AG04450 (cell line): ENCODE results near the gene GRAP2. TPM values are rescaled to one million over a fixed set of nuclear protein-coding genes. Genes with fewer than 3 reads are reported as not detected.

Experiments used
- CTCF ChIA-PET: fragments of 300-600, 350-600 bp; formaldehyde crosslinking; extraction: SDS; loops from one replicate; lab custom pipeline; 2022; ENCODE audit warnings: antibody characterized with exemption, inconsistent platforms; lab: Charles Lee
- POLR2A ChIA-PET: fragments of 350-600 bp; formaldehyde crosslinking; extraction: SDS; loops from one replicate; lab custom pipeline; 2021; ENCODE audit warnings: antibody characterized with exemption, inconsistent platforms; lab: Yijun Ruan, JAX
- DNase-seq: peaks from one replicate; pipeline ENCODE4 v3.0.0-alpha.2; 2011; ENCODE audit warnings: low read depth, low spot score
- H3K27ac ChIP-seq: one replicate; pipeline ENCODE4 v1.5.1; 2012; ENCODE audit warnings: low read depth, low read length, control low read depth
- H3K27me3 ChIP-seq: one replicate; pipeline ENCODE4 v1.6.0; 2012; ENCODE audit warnings: low read length; ENCODE audit not compliant: control insufficient read depth, insufficient read depth
- H3K4me3 ChIP-seq: 2 replicates; pipeline ENCODE4 v1.5.1; 2011; ENCODE audit warnings: mild to moderate bottlenecking, low read depth, low read length, control low read depth
- H3K9me3 ChIP-seq: 2 replicates; pipeline ENCODE4 v1.5.1; 2012; ENCODE audit warnings: low read length; ENCODE audit not compliant: control insufficient read depth, insufficient read depth
- polyA plus RNA-seq: library from polyadenylated mRNA; depleted of rRNA; stranded (reverse); fragments of >200 nt; gene quantifications from 2 replicates; pipeline ENCODE4 v1.2.3, GENCODE V29; 2011
- TF ChIP-seq, protein P1 (sequence below): IDR thresholded peaks from 2 replicates; pipeline ENCODE4 v1.5.1; 2011; ENCODE audit warnings: low read depth, low read length, control low read depth, inconsistent platforms

GRAP2 gene
- polyA plus RNA-seq, 1 experiment, result not detected

DNA sequence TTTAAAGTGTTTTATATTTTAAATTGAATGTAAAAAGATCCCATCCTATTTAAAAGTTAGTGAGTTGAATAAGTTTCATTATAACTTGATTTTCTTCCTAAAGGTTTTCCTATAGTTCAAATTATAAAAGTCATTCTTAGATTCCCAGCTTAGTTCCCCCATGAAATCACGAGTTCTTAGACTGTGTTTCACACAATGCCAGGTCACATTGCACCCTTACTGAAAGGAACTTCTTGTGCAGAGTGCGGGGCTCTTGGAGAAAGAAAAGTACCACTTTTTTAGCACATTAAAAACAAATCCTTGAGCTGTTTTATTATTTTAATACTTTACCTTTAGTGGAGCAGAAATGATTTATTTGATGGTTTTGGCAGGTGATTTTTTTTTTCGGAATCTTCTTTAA is 15.6 kb downstream of the GRAP2 start:
- CTCF ChIA-PET, result no interaction called here
- POLR2A ChIA-PET, result no interaction called here
- Histone ChIP-seq H3K27me3 (peaks cover 42% of the 10 kb centered on the region), H3K4me3 (no peak overlapping the region), H3K9me3 (no peaks in the 10 kb centered on the region), H3K27ac (no peak overlapping the region)
- no peak for DNase-seq
- TF ChIP-seq, protein P1, sequence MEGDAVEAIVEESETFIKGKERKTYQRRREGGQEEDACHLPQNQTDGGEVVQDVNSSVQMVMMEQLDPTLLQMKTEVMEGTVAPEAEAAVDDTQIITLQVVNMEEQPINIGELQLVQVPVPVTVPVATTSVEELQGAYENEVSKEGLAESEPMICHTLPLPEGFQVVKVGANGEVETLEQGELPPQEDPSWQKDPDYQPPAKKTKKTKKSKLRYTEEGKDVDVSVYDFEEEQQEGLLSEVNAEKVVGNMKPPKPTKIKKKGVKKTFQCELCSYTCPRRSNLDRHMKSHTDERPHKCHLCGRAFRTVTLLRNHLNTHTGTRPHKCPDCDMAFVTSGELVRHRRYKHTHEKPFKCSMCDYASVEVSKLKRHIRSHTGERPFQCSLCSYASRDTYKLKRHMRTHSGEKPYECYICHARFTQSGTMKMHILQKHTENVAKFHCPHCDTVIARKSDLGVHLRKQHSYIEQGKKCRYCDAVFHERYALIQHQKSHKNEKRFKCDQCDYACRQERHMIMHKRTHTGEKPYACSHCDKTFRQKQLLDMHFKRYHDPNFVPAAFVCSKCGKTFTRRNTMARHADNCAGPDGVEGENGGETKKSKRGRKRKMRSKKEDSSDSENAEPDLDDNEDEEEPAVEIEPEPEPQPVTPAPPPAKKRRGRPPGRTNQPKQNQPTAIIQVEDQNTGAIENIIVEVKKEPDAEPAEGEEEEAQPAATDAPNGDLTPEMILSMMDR, result no peak

DNA sequence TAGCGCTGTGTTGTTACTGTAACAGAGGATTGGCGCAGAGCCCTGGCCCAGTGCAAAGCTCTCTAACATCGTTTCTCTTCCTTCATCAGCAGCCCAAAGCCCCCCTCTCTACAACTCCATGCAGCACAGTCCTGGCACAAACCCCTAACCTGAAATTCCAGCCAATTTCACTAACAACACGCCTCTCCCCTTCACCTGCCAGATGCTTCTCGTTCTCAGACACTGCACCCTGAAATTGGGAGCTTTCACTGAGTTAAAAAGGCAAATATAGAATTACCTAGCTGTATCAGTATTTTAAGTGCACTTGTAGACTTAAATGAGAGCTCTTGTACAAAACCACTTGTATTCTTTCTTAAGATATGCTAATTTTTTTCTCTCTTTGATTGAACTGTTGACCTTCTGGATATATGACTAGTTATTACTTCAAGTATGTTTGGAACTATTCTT is 16.3 kb downstream of the GRAP2 start:
- no peak for DNase-seq
- Histone ChIP-seq H3K4me3 (no peak overlapping the region), H3K27ac (no peak overlapping the region), H3K9me3 (no peaks in the 10 kb centered on the region), H3K27me3 (peaks cover 48% of the 10 kb centered on the region)
- TF ChIP-seq, protein P1, result no peak
- CTCF ChIA-PET, result no interaction called here
- POLR2A ChIA-PET, result no interaction called here

DNA sequence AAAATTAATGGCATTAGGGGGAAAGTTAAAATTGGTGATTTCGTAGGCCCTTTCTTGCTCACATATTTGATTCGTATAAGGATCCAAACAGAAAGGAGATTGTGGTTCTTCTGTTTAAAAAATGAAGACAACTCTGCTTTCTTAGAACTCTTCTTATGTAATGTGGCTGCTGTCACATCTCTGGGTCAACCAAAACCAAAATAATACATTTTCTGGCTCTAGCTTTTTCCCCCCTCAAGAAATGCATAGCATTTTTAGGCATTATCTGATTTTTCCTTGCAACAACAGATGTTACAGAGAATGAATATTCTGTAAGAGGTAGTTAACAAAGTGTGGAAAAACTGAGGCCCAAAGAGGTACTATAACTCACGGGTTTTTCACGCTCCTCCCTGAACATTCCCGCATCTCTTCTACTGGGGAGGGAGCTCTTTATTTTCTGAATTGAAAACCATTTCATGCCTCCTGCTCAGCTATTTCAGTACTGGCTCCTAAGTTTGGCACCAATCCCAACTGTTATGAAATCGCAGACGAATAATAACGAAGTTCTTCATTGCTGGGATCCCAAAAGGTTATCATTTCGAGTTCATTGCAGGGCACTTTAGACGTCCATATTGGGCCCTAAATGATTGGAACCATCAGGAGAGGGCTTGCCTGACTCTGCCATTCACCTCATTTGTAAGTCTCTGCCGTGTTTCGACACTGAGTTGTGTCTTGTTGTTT is 17.1 kb downstream of the GRAP2 start:
- Histone ChIP-seq H3K27me3 (peaks cover 51% of the 10 kb centered on the region), H3K4me3 (no peak overlapping the region), H3K9me3 (no peaks in the 10 kb centered on the region), H3K27ac (no peak overlapping the region)
- CTCF ChIA-PET, result no interaction called here
- POLR2A ChIA-PET, result no interaction called here
- no peak for DNase-seq
- TF ChIP-seq, protein P1, result no peak

DNA sequence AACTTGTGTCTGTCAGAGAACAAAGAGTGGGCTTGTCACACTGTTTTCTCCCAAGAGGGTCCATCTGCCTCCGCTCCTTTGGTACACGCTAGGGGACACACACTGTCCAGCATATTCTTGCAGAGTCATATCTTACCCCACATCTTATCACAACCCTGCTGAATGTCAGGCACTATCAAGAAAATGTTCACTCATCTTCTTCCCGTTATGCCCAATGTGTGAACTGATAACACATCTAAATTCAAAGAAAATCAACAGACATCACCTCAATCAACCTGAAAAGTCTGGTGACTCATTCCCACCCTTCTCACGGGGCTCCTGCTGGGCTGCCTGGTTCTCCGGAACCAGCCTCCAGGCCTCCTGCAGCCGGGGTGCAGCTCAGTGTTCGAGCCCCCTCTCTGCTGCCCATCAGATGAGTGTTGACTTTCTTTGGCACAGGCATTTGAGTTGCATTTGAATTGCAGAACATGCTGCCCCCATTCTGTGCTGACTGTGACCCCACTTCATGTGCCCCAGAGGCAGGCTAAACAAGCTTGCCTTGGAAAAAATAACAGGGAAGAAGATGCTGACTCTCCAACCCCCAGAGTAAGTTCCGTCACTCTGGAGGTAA is 19.4 kb downstream of the GRAP2 start:
- TF ChIP-seq, protein P1, result no peak
- no peak for DNase-seq
- Histone ChIP-seq H3K4me3 (no peak overlapping the region), H3K9me3 (no peaks in the 10 kb centered on the region), H3K27me3 (peaks cover 48% of the 10 kb centered on the region), H3K27ac (no peak overlapping the region)
- CTCF ChIA-PET, result interaction anchor here (2.0 kb wide), 1 partner anchor 105 kb away, joined by 8 read pairs; no protein-coding TSS in a partner anchor
- POLR2A ChIA-PET, result no interaction called here

DNA sequence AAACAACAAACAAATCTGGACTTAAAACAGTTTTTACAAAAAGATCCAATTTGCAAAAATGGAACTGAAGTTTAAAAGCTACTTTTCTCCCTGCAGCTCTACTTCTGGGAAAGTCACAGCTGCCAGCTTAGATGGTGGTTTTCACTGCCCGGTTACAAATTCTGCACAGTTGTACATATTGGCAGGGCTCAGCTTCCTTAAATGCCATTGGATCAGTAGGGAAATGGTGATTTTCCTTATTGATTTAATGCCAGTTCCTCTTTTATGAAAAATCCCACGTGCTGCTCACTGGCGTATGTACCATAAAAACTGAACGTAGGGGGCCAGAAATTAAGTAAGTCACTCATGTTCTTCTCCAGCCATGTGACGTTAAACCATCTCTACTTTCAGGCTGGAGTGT is 22.8 kb downstream of the GRAP2 start:
- CTCF ChIA-PET, result interaction anchor here (0.7 kb wide), 1 partner anchor 389 kb away, joined by 3 read pairs; no protein-coding TSS in a partner anchor

More for the DNA sequence above, 22.8 kb downstream of the GRAP2 start:
- no peaks in the 10 kb centered on the region for H3K9me3 ChIP-seq
- no peak overlapping the region for H3K27ac ChIP-seq
- POLR2A ChIA-PET, result no interaction called here
- no peak overlapping the region for H3K4me3 ChIP-seq
- peaks cover 47% of the 10 kb centered on the region for H3K27me3 ChIP-seq
- no peak for DNase-seq
- TF ChIP-seq, protein P1, result no peak
